GM12801 (cell line): Measurements from ENCODE around the gene CHKA.

Experiments
- TF ChIP-seq, protein P1 (sequence below): IDR thresholded peaks from one replicate; pipeline ENCODE4 v1.5.1; 2011; ENCODE audit warnings: control low read depth; ENCODE audit not compliant: insufficient read length; ENCODE audit errors: extremely low read depth

CHKA gene

DNA sequence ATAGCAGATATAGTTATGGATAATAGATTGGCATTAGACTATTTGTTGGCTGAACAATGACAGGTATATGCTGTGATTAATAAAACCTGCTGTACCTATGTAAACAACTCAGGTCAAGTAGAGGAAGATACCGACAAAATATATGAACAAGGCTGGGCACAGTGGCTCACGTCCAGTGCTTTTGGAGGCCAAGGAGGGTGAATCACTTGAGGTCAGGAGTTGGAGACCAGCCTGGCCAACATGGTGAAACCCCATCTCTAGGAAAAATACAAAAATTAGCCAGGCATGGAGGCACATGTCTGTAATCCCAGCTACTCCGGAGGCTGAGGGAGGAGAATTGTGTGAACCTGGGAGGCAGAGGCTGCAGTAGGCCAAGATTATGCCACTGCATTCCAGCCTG, 14.0 kb upstream of the CHKA start:
- TF ChIP-seq, protein P1, sequence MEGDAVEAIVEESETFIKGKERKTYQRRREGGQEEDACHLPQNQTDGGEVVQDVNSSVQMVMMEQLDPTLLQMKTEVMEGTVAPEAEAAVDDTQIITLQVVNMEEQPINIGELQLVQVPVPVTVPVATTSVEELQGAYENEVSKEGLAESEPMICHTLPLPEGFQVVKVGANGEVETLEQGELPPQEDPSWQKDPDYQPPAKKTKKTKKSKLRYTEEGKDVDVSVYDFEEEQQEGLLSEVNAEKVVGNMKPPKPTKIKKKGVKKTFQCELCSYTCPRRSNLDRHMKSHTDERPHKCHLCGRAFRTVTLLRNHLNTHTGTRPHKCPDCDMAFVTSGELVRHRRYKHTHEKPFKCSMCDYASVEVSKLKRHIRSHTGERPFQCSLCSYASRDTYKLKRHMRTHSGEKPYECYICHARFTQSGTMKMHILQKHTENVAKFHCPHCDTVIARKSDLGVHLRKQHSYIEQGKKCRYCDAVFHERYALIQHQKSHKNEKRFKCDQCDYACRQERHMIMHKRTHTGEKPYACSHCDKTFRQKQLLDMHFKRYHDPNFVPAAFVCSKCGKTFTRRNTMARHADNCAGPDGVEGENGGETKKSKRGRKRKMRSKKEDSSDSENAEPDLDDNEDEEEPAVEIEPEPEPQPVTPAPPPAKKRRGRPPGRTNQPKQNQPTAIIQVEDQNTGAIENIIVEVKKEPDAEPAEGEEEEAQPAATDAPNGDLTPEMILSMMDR = no peak

DNA sequence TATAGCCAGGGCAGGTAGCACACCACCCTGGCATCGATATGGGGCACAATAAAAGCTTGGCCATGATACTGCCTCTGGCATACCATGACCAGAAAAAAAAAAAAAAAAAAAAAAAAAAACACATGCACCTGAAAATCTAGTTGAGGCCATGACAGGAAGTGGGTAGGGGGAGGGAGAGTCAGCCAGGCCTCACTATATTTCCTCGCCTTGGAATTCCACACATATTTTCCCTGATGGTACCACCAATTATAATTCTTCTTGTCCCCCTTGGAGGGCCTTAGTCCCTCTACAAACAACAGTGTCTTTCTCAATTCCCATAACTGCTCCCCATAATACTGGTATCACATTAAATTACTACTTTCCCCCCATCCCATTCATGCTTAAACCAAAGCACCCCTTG, 12.6 kb upstream of the CHKA start:
- TF ChIP-seq, protein P1 = no peak

DNA sequence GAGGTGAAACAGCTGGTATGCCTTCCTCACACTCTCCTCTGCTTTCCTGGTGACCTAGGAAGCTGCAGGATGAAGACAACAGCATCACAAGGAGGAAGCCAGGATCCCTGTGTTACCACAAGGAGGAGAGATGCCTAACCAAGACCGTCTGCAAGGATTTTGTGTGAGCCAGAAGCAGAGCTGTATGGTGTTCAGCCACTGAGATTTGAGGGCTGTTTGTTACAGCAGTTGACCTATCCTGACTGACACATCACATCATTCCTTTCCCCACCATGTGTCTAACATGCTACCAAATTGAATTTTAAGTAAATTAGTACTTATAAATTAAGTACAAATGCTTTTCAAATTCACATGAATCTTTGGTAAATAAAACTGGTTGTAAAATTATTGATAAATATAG, 8.9 kb upstream of the CHKA start:
- TF ChIP-seq, protein P1 = no peak

DNA sequence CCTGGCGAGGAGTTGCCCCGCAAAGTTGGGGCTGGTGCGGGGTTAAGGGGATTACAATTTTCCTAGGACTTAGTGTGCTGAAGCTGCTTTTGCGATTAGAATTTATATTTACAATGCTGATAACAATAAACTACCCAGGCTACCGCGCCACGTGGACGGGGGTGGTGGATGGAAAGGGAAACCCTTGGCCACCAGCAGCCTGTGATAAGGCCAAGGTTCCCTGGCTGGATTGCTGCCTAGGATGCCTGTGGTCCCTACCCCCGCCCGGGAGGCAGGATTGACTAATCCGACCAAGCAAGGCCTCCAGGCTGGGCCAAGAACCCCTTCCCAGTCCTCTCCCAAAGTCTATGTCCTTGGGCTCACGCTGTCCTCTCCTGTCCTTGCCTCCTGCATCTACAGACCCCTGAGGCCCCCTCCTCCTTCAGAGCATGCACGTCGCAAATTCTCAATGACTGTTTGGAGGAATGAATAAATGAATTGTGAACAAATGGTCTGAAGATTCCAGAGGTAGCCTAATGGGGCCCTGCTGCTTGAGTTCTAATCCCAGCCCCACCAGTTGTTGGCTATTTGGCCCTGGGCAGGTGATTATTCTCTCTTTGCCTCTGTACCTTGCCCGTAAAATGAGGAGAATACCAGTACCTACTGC, 7.6 kb upstream of the CHKA start:
- TF ChIP-seq, protein P1 = no peak

DNA sequence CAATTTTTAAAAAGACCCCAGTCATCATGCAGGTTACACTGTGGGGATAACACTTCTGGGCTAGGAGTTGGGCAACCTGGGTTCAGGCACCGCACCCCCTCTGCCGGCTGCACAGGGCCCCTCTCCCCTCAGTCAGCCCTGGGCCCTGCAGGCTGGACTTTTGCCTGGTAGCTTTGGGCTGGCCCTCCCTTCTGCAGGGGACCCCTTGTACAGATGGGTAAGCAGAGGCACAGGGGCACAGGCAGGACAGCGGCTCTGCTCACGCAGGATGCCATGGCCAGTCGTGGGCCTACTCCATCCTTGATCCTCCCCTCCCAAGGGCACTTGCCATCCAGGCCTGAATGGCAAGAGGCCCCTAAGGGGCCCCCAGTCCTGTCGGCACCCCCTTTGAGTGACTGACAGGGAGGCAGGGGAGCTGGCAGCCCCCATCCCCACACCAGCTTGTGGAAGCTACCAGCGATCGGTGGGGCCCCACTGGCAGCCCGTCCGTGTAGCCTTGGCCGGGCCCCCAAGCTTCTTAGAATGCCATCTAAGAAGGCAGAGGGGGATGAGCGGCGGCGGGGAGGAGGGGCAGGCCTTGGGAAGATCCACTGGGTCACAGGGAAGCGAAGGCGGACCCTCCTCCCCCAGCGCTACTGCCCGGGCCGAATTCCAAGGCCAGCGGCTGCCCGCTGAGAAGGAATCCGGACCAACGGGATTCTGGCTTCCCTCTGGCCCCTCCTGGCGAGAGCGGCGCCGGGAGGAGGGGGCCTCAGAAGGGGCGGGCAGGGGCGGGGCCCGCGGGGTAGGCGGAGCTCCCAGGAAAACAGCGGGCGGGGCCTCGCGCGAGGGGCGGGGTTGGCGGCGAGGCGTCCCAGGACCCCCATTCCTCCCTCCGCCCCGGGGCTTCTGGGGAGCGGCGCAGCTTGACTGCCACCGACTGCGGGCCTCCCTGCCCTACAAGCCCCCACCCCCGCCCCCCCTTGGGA, 6.8 kb upstream of the CHKA start:
- TF ChIP-seq, protein P1 = no peak

DNA sequence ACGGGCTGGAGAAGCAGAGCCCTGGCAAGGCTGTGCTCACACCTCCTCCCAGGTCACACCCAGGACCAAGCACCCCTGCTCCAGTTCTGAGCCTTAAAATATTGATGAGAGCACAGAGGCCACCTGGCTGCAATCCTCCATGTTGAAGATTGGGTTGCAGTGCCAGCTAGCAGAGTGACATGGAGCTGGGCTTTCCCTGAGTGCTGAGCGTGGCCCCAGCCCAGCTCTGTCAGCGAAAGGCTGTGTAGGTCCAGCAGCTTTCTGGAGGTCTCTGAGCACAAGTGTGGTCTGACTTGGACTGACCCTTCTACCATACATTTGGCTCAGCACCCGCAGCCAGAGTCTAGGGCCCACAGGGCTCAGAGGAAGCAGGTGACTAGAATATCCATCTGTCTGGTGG, 4.0 kb upstream of the CHKA start:
- TF ChIP-seq, protein P1 = no peak

DNA sequence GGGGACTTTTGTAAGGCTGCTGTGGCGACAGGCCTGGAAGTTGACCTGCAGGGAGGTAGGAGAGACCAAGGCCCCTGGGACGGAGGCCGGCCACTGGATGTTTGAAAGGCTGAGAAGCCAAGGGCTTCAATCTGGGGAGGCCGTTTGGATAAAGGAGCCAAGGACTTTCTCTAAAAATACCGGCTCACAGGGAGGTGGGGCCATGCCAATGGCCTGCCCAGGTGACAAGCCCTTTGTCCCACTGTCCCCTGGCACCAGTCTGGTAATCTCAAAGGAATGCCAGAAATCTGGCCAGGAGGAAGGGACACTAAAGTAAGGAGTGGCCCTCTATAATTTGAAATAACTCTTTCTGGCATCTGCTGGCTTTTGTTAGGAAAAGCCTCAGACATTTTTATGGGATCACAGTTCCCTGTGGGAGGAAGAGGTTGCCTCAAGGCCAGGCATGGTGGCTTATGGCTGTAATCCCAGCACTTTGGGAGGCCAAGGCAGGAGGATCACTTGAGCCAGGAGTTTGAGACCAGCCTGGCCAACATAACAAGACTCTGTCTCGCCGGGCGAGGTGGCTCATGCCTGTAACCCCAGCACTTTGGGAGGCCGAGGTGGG, 1.9 kb upstream of the CHKA start:
- TF ChIP-seq, protein P1 = no peak
